ENCODE measurements around the gene EFS.

EFS gene

DNA sequence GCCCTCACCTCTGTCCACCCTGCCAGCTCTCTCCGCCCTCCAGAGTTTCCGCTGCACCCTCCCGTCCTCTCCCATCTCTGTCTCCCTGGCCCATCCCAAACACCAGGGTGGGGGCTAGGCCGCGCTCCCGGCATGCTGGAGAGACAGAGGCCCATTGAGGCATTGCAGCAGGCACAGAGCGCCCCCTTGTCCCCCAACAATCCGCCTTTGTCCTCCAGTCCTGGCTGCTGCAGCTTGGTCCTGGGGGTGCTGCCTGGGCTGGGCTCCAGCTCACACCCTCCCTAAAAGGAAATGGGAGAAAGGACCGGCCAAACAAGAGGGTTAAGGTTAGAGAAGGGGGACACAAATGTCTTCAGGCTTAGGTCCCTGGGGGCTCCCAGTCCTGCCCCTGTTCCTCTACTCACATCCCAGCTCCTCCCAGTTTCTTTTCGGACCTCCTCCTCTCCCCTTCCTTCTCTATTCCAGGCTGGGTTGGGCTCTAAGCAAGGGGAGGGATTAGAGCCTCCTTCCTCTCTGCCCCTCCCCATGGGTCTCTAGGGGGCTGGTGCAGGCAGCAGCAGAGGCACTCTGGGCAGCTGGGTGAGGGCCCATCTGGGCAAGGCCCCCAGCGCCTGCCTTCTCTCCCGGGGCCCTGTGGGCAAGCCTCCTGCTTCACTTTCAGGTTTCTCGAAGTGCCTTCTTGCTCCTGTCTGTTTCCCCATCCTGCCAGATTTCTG lies 11.7 kb upstream of the EFS start, which contains the start of gene CMTM5:
CMTM5 (plus strand) TSS at position 565 of the 716 bp plus-strand sequence. CDS start 206 bp downstream, outside the sequence.
- Histone ChIP-seq H2AFZ (ENCODE audit: low read depth) (no peak within 1 kb of the TSS), H3K4me1 (ENCODE audit: low read depth, poor library complexity, severe bottlenecking) (no peaks in the 10 kb centered on the region), H3K4me3 (IDR thresholded peaks at IDR 0.05; ENCODE audit: insufficient read depth, low read depth, low read length) (no peak within 1 kb of the TSS), H3K79me2 (ENCODE audit: insufficient read depth, low read depth) (no peaks in the 10 kb centered on the region), H4K20me1 (ENCODE audit: insufficient read depth) (no peaks in the 10 kb centered on the region), H3K27me3 (ENCODE audit: insufficient read depth, low read depth) (no peaks in the 10 kb centered on the region; the same call in 1 of the 2 replicates), H3K36me3 (ENCODE audit: insufficient read depth) (no peaks in the 10 kb centered on the region), H3K4me2 (no peak within 1 kb of the TSS), H3K27ac (no peak within 1 kb of the TSS), H3K9ac (no peak within 1 kb of the TSS)
- TF ChIP-seq, protein P1, sequence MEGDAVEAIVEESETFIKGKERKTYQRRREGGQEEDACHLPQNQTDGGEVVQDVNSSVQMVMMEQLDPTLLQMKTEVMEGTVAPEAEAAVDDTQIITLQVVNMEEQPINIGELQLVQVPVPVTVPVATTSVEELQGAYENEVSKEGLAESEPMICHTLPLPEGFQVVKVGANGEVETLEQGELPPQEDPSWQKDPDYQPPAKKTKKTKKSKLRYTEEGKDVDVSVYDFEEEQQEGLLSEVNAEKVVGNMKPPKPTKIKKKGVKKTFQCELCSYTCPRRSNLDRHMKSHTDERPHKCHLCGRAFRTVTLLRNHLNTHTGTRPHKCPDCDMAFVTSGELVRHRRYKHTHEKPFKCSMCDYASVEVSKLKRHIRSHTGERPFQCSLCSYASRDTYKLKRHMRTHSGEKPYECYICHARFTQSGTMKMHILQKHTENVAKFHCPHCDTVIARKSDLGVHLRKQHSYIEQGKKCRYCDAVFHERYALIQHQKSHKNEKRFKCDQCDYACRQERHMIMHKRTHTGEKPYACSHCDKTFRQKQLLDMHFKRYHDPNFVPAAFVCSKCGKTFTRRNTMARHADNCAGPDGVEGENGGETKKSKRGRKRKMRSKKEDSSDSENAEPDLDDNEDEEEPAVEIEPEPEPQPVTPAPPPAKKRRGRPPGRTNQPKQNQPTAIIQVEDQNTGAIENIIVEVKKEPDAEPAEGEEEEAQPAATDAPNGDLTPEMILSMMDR (conservative IDR thresholded peaks at IDR 0.05; ENCODE audit: low read depth, low read length): no peak

DNA sequence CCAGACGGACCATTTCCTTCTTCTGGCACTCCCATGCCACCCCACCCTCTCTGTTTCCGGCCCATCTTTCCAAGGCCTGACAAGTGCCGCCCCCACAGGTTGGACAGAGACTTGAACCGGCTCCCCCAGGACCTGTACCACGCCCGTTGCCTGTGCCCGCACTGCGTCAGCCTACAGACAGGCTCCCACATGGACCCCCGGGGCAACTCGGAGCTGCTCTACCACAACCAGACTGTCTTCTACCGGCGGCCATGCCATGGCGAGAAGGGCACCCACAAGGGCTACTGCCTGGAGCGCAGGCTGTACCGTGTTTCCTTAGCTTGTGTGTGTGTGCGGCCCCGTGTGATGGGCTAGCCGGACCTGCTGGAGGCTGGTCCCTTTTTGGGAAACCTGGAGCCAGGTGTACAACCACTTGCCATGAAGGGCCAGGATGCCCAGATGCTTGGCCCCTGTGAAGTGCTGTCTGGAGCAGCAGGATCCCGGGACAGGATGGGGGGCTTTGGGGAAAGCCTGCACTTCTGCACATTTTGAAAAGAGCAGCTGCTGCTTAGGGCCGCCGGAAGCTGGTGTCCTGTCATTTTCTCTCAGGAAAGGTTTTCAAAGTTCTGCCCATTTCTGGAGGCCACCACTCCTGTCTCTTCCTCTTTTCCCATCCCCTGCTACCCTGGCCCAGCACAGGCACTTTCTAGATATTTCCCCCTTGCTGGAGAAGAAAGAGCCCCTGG lies 10.7 kb upstream of the EFS start:
- no peak overlapping the region for H3K4me3 ChIP-seq (IDR thresholded peaks at IDR 0.05; ENCODE audit: insufficient read depth, low read depth, low read length)
- TF ChIP-seq, protein P1 (conservative IDR thresholded peaks at IDR 0.05; ENCODE audit: low read depth, low read length): no peak
- no peak overlapping the region for H3K27ac ChIP-seq
- no peak overlapping the region for H3K9ac ChIP-seq
- no peak overlapping the region for H3K4me2 ChIP-seq
- H2AFZ ChIP-seq (ENCODE audit: low read depth): no peak overlapping the region
- no peaks in the 10 kb centered on the region for H3K4me1 ChIP-seq (ENCODE audit: low read depth, poor library complexity, severe bottlenecking)
- no peaks in the 10 kb centered on the region for H3K27me3 ChIP-seq (ENCODE audit: insufficient read depth, low read depth)
- H3K79me2 ChIP-seq (ENCODE audit: insufficient read depth, low read depth): no peaks in the 10 kb centered on the region
- no peaks in the 10 kb centered on the region for H4K20me1 ChIP-seq (ENCODE audit: insufficient read depth)
- no peaks in the 10 kb centered on the region for H3K36me3 ChIP-seq (ENCODE audit: insufficient read depth)

DNA sequence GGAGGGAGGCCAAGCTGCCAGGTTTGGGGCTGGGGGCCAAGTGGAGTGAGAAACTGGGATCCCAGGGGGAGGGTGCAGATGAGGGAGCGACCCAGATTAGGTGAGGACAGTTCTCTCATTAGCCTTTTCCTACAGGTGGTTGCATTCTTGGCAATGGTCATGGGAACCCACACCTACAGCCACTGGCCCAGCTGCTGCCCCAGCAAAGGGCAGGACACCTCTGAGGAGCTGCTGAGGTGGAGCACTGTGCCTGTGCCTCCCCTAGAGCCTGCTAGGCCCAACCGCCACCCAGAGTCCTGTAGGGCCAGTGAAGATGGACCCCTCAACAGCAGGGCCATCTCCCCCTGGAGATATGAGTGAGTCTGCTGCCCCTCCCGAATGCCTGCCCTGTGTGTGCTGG lies 8.1 kb upstream of the EFS start:
- Histone ChIP-seq H3K4me2 (no peak overlapping the region), H3K4me3 (IDR thresholded peaks at IDR 0.05; ENCODE audit: insufficient read depth, low read depth, low read length) (no peak overlapping the region), H3K4me1 (ENCODE audit: low read depth, poor library complexity, severe bottlenecking) (no peaks in the 10 kb centered on the region), H3K79me2 (ENCODE audit: insufficient read depth, low read depth) (no peaks in the 10 kb centered on the region), H4K20me1 (ENCODE audit: insufficient read depth) (no peaks in the 10 kb centered on the region), H3K27ac (no peak overlapping the region), H3K36me3 (ENCODE audit: insufficient read depth) (no peaks in the 10 kb centered on the region), H3K9ac (no peak overlapping the region), H2AFZ (ENCODE audit: low read depth) (no peak overlapping the region), H3K27me3 (ENCODE audit: insufficient read depth, low read depth) (no peaks in the 10 kb centered on the region; the same call in 1 of the 2 replicates)
- TF ChIP-seq, protein P1 (conservative IDR thresholded peaks at IDR 0.05; ENCODE audit: low read depth, low read length): no peak

- H3K27ac ChIP-seq: no peak within 1 kb of the TSS
- TF ChIP-seq, protein P1 (conservative IDR thresholded peaks at IDR 0.05; ENCODE audit: low read depth, low read length): no peak
- H3K9ac ChIP-seq: no peak within 1 kb of the TSS
- H3K4me1 ChIP-seq (ENCODE audit: low read depth, poor library complexity, severe bottlenecking): no peaks in the 10 kb centered on the region
- no peaks in the 10 kb centered on the region for H3K36me3 ChIP-seq (ENCODE audit: insufficient read depth)
- no peaks in the 10 kb centered on the region for H4K20me1 ChIP-seq (ENCODE audit: insufficient read depth)
- no peaks in the 10 kb centered on the region; the same call in 1 of the 2 replicates for H3K27me3 ChIP-seq (ENCODE audit: insufficient read depth, low read depth)
- no peak within 1 kb of the TSS for H3K4me2 ChIP-seq
- H2AFZ ChIP-seq (ENCODE audit: low read depth): no peak within 1 kb of the TSS
- H3K79me2 ChIP-seq (ENCODE audit: insufficient read depth, low read depth): no peaks in the 10 kb centered on the region
- no peak within 1 kb of the TSS for H3K4me3 ChIP-seq (IDR thresholded peaks at IDR 0.05; ENCODE audit: insufficient read depth, low read depth, low read length)
Measured at GRCh38 chr14:23372509-23372908, 7.5 kb upstream of the EFS start, which contains the start of gene IL25. IL25 (plus strand) TSS chr14:23372809.
